GM18508 (cell line): Measurements from ENCODE around the gene TAPBPL.
A peak's percentile ranks its signal among the peaks of the same experiment; 100 is the strongest.
"Not testable (repeated sequence)": the region's sequence is repeated elsewhere in the genome, so short reads cannot be mapped to it uniquely, and the experiment has no call there.

Experiments used
- ATAC-seq: cut with Tn5 transposase; IDR thresholded peaks from one replicate; pipeline ENCODE4 v1.9.1; 2021; ENCODE audit warnings: moderate number of reproducible peaks; ENCODE audit not compliant: insufficient read depth, unreplicated experiment

TAPBPL gene

GRCh38 chr12:6460751-6461371 lies 9.0 kb downstream of the TAPBPL start:
- ATAC-seq = no peak

GRCh38 chr12:6461401-6462233 lies 9.8 kb downstream of the TAPBPL start:
- ATAC-seq = peak; percentile 45

- no peak for ATAC-seq
Observed at GRCh38 chr12:6462234-6462995, 10.6 kb downstream of the TAPBPL start.

GRCh38 chr12:6463216-6463615 lies 11.4 kb downstream of the TAPBPL start:
- no peak for ATAC-seq

GRCh38 chr12:6463858-6464257 lies 12.0 kb downstream of the TAPBPL start:
- no peak for ATAC-seq

GRCh38 chr12:6464531-6464930 lies 12.7 kb downstream of the TAPBPL start:
- ATAC-seq = no peak

GRCh38 chr12:6465467-6466183 lies 13.8 kb downstream of the TAPBPL start:
- no peak for ATAC-seq

- no peak for ATAC-seq
Observed at GRCh38 chr12:6466184-6466573, 14.3 kb downstream of the TAPBPL start.

GRCh38 chr12:6466751-6467150 lies 14.9 kb downstream of the TAPBPL start:
- ATAC-seq = not testable (repeated sequence)

GRCh38 chr12:6467571-6468282 lies 15.9 kb downstream of the TAPBPL start:
- ATAC-seq = not testable (repeated sequence)

- no peak for ATAC-seq
Observed at GRCh38 chr12:6468283-6468575, 16.4 kb downstream of the TAPBPL start.

- ATAC-seq = no peak
Observed at GRCh38 chr12:6469092-6469491, 17.2 kb downstream of the TAPBPL start.

- no peak for ATAC-seq
Observed at GRCh38 chr12:6469609-6470374, 17.9 kb downstream of the TAPBPL start.

- peak; percentile 76 for ATAC-seq
Observed at GRCh38 chr12:6470375-6471163, 18.7 kb downstream of the TAPBPL start, which contains the start of gene VAMP1. Gene VAMP1, minus strand, starts transcription at chr12:6470677. Its CDS starts 146 bp downstream, at chr12:6470531.

- no peak for ATAC-seq
Observed at GRCh38 chr12:6471989-6472360, 20.1 kb downstream of the TAPBPL start.

- no peak for ATAC-seq
Observed at GRCh38 chr12:6472491-6472890, 20.6 kb downstream of the TAPBPL start.

- ATAC-seq = not testable (repeated sequence)
Observed at GRCh38 chr12:6475233-6475975, 23.6 kb downstream of the TAPBPL start.

- ATAC-seq = no peak
Observed at GRCh38 chr12:6476489-6476888, 24.6 kb downstream of the TAPBPL start.
